HG03175 (cell line): Measurements from ENCODE around the gene MYOT.
"Not testable (repeated sequence)": the region's sequence is repeated elsewhere in the genome, so short reads cannot be mapped to it uniquely, and the experiment has no call there.

Experiments
- ATAC-seq: cut with Tn5 transposase; IDR thresholded peaks from one replicate; pipeline ENCODE4 v1.9.1; 2021; ENCODE audit warnings: mild to moderate bottlenecking, moderate library complexity; ENCODE audit not compliant: unreplicated experiment

The MYOT gene

GRCh38 chr5:137856201-137856600 lies 11.5 kb upstream of the MYOT start:
- no peak for ATAC-seq

- no peak for ATAC-seq
Observed at GRCh38 chr5:137856916-137857862, 10.5 kb upstream of the MYOT start.

- peak; percentile 91 for ATAC-seq
Observed at GRCh38 chr5:137858223-137858916, 9.3 kb upstream of the MYOT start.

- ATAC-seq, result no peak
Observed at GRCh38 chr5:137858954-137859353, 8.7 kb upstream of the MYOT start.

GRCh38 chr5:137862251-137862650 lies 5.4 kb upstream of the MYOT start:
- ATAC-seq, result no peak

GRCh38 chr5:137863653-137864052 lies 4.0 kb upstream of the MYOT start:
- not testable (repeated sequence) for ATAC-seq

- ATAC-seq, result no peak
Observed at GRCh38 chr5:137866541-137867388, 895 bp upstream of the MYOT start.

- ATAC-seq, result no peak
Observed at GRCh38 chr5:137870647-137871339, 3.1 kb downstream of the MYOT start.

GRCh38 chr5:137871571-137871970 lies 3.9 kb downstream of the MYOT start:
- ATAC-seq, result no peak

GRCh38 chr5:137872466-137872865 lies 4.8 kb downstream of the MYOT start:
- no peak for ATAC-seq

- no peak for ATAC-seq
Observed at GRCh38 chr5:137876101-137876500, 8.4 kb downstream of the MYOT start.

GRCh38 chr5:137880313-137880712 lies 12.7 kb downstream of the MYOT start:
- no peak for ATAC-seq

- ATAC-seq, result no peak
Observed at GRCh38 chr5:137887831-137888230, 20.2 kb downstream of the MYOT start.

- peak; percentile 1 for ATAC-seq
Observed at GRCh38 chr5:137888466-137888862, 20.8 kb downstream of the MYOT start.

- peak; percentile 96 for ATAC-seq
Observed at GRCh38 chr5:137888863-137889759, 21.5 kb downstream of the MYOT start, which contains the start of gene PKD2L2. PKD2L2 (plus strand) TSS chr5:137889457; CDS start chr5:137889492, 35 bp downstream.

- no peak for ATAC-seq
Observed at GRCh38 chr5:137890845-137891244, 23.2 kb downstream of the MYOT start.

- ATAC-seq, result no peak
Observed at GRCh38 chr5:137891849-137892248, 24.2 kb downstream of the MYOT start.

GRCh38 chr5:137894586-137894985 lies 26.9 kb downstream of the MYOT start:
- no peak for ATAC-seq

GRCh38 chr5:137896560-137896959 lies 28.9 kb downstream of the MYOT start:
- ATAC-seq, result no peak
